ENCODE measurements around the gene PILRB. TPM values are rescaled to one million over a fixed set of nuclear protein-coding genes. Genes with fewer than 3 reads are reported as not detected.
A peak's percentile ranks its signal among the peaks of the same experiment; 100 is the strongest.
"Not testable (repeated sequence)": the region's sequence is repeated elsewhere in the genome, so short reads cannot be mapped to it uniquely, and the experiment has no call there.

Gene PILRB
- total RNA-seq, 1 donor from 2014 or later = 8.8 TPM

DNA sequence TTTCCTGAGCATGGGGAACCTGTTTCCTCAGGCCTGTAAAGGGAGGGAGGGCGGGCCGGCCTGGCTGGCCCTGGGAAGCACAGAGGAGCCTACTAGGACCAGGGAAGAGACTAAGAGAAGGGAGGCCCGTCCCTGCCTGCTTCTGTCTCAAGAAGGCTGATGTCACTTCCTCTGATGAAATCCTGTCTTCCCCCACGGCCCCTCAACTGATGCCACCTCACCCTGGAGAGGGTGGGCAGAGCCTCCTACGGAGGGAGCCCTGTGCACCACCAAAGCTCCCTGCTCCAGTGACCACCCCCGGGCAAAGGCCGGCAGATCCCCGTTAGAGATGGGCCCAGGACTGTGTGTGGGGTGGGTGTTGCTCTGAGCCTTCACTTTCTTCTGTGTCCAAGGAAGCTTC, 14.3 kb downstream of the PILRB start:
- intact Hi-C loops (cut with DNase I) = no loop called here
- DNase-seq (no peak), ATAC-seq (ENCODE audit: poor library complexity) (peak; percentile 34)

DNA sequence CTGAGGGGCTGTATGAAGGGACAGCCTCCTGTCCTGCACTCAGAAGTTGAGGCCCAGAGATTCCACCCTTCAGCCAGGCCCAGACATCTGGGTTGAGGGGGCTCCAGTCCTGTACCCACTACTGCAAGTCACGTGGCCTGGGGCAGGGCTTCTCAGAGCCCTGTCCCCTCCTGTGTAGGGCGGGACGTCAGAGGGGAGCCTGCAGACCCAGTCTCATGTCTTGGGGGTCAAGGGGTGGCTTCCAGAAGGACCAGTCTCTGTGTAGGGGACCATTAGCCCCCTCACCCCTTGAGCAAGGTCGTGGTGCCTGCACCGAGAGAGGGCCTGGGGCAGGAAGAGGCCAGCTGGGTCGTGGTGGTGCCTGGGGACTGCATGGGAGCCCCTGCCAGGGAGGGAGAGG, 14.8 kb downstream of the PILRB start:
- no peak for ATAC-seq (ENCODE audit: poor library complexity)
- DNase-seq = no peak
- intact Hi-C loops (cut with DNase I) = no loop called here

DNA sequence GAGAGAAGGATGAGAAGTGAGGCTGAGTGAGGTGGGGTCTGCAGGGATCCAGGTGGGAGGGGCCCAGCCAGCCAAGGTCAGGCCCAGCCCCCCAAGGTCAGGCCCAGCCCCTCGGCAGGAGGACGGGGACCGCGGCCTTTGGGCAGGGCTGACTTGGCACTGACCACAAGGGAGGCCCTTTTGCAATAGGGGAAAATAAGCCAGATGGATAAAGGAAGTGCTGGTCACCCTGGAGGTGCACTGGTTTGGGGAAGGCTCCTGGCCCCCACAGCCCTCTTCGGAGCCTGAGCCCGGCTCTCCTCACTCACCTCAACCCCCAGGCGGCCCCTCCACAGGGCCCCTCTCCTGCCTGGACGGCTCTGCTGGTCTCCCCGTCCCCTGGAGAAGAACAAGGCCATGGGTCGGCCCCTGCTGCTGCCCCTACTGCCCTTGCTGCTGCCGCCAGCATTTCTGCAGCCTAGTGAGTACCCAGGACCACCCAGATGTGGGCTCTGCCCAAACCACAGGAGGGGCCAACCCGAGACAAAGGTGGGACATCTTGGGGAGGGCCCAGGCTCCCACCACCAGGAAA, 15.4 kb downstream of the PILRB start, which contains the start of gene PILRA:
PILRA (plus strand) TSS at position 227 of the 571 bp plus-strand sequence; CDS start at position 397, 170 bp downstream.
- peak; percentile 64 for DNase-seq
- peak; percentile 67 for ATAC-seq (ENCODE audit: poor library complexity)
- intact Hi-C loops (cut with DNase I) = no loop called here

DNA sequence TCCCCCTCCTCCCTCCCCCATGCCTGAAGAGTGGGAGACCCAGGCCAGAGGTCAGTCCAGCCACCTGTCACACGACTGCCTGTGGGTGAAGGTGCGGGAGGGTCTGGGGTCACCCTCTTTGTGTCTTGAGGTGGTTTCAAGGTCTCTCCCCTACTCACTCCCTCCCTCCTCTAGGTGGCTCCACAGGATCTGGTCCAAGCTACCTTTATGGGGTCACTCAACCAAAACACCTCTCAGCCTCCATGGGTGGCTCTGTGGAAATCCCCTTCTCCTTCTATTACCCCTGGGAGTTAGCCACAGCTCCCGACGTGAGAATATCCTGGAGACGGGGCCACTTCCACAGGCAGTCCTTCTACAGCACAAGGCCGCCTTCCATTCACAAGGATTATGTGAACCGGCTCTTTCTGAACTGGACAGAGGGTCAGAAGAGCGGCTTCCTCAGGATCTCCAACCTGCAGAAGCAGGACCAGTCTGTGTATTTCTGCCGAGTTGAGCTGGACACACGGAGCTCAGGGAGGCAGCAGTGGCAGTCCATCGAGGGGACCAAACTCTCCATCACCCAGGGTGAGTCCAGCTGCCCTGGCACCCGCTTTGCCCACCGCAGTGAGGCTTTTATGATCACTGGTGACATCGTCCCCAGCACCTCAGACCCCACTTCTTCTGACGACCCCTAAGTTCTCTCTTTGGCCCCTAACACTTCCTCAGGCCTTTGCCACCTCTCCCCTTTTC, 16.1 kb downstream of the PILRB start:
- intact Hi-C loops (cut with DNase I); DNase-seq; ATAC-seq (ENCODE audit: poor library complexity): not testable (repeated sequence)

DNA sequence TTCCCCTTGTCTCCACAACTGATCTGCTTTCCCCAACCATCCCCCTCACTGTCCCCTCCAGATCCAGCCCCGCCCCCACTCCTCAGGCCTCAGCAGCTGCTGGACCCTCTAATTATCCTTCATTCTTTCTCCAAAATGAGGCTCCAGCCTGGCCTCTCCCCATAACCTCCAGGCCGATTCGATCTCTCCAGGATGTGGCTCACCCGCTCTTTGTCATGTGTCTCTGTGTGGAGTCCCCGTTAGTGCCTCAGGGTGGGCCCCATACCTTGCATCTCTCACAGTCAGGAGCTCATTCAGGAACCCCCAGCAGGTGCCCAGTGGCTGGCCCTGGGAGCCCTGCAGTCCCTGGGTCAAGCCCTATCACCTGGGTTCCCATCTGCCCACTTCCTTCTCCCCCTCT, 16.7 kb downstream of the PILRB start:
- DNase-seq = no peak
- no peak for ATAC-seq (ENCODE audit: poor library complexity)
- intact Hi-C loops (cut with DNase I) = no loop called here

DNA sequence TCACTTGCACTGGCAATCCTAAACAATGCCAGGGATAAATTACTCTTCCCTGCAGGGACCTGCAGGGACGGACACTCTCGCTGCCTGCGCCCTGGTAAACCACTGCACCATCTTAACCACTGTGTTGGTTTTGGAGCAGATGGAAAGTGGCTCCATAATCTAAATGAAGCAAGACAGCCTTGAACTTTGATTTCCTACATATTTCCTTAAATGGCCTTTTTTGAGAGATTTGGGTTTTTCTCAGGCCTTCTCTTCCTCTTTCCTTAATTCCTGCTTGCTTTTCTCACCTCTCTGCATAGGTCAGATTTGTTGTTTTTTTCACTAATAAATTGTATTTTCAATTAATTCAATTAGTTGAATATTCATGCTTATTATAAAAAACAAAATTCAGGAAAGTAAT, 18.1 kb downstream of the PILRB start:
- DNase-seq (no peak), ATAC-seq (ENCODE audit: poor library complexity) (no peak)
- intact Hi-C loops (cut with DNase I) = no loop called here

DNA sequence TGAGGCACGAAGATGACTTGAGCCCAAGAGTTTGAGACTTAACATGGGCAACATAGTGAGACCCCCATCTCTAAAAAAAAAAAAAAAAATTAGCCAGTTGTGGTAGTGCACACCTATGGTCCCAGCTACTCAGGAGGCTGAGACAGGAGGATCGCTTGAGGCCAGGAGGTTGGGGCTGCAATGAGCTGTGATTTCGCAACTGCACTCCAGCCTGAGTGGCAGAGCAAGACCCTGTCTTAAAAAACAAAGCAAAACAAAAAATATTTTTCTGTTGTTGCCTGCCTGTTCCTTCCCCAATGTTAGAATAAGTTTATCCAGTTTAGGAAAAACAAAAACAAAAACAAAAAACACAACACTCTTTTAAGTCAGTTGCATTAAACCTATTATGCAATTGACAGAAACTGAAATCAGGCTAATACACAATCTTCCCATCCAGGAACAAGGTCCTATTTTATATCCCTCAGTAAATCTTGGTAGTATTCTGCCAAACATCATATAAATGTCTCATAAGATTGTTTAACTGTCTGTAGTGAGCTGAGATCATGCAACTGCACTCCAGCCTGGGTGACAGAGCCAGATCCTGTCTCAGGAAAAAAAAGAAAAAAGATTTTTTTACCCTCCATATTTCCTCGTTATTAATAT, 20.3 kb downstream of the PILRB start:
- intact Hi-C loops (cut with DNase I) = no loop called here
- ATAC-seq (ENCODE audit: poor library complexity) = no peak
- DNase-seq = no peak

DNA sequence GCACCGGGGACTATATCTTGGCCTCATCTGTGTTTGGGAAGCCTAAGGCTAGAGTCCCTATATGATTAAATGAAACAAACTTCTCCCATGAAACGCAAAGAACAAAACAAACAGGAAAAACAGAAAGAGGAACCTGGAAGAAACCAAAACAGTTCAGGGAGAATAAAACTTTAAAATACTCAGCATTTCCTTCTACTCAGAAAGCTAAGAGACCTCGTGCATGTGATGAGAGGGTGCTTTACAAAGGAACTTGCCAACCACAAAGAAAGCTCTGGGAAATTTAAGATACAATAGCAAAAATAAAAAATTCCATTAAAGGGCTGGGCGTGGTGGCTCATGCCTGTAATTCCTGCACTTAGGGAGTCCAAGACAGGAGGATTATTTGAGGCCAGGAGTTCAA, 22.3 kb downstream of the PILRB start:
- ATAC-seq (ENCODE audit: poor library complexity) (peak; percentile 40), DNase-seq (no peak)
- intact Hi-C loops (cut with DNase I) = no loop called here

DNA sequence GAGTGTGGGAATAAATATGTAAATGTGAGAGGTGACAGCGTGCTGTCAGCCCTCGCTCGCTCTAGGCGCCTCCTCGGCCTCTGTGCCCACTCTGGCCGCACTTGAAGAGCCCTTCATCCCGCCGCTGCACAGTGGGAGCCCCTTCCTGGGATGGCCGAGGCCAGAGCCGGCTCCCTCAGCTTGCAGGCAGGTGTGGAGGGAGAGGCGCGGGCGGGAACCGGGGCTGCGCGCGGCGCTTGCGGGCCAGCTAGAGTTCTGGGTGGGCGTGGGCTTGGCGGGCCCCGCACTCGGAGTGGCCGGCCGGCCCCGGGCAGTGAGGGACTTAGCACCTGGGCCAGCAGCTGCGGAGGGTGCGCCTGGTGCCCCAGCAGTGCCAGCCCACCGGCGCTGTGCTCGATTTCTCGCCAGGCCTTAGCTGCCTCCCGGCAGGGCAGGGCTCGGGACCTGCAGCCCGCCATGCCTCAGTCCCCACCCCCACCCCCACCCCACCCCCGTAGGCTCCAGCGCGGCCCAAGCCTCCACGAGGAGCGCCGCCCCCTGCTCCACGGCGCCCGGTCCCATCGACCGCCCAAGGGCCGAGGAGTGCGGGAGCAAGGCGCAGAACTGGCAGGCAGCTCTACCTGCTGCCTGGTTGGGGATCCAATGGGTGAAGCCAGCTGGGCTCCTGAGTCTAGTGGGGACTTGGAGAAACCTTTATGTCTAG, 23.8 kb downstream of the PILRB start:
- DNase-seq; intact Hi-C loops (cut with DNase I); ATAC-seq (ENCODE audit: poor library complexity): not testable (repeated sequence)

DNA sequence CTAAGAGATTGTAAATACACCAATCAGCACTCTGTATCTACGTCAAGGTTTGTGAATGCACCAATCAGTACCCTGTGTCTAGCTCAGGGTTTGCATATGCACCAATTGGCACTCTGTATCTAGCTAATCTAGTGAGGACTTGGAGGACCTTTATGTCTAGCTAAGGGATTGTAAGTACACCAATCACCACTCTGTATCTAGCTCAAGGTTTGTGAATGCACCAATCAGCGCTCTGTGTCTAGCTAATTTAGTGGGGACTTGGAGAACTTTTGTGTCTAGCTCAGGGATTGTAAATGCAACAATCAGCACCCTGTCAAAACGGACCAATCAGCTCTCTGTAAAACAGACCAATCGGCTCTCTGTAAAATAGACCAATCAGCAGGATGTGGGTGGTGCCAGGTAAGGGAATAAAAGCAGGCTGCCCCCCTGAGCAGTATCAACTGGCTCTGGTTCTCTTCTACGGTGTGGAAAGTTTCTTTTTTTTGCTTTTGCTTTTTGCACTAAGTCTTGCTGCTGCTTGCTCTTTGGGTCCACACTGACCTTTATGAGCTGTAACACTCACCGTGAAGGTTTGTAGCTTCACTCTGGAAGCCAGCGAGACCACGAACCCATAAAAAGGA, 24.4 kb downstream of the PILRB start:
- ATAC-seq (ENCODE audit: poor library complexity); DNase-seq; intact Hi-C loops (cut with DNase I): not testable (repeated sequence)

DNA sequence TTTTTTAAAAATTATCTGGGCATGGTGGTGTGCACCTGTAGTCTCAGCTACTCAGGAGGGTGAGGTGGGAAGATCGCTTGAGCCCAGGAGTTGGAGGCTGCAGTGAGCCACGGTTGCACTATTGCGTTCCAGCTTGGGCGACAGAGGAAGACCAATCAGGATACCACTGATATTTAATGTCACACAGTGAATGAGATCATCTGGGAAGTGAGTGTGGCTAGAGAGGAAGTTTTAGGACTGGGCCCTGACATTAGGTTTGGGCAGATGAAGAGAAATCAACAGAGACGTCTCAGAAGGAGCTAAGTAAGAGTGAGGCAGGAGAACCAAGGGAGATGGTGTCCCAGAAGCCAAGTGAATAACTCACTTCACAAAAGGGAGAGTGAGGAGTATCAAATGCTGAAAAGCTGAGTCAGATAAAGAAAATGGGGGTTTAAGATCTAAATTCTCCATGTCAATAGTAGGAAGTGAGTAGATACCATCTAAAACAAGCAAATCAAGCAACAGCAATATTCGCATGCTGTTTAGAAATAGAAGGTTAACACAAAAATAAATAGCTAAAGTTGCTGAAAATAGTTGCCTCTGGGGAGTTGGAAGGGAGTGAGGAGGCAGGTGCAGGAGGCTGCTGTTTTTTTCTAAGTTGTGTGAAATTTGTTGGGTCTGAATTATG, 26.8 kb downstream of the PILRB start:
- intact Hi-C loops (cut with DNase I) = no loop called here
- ATAC-seq (ENCODE audit: poor library complexity) (peak; percentile 42), DNase-seq (no peak)

DNA sequence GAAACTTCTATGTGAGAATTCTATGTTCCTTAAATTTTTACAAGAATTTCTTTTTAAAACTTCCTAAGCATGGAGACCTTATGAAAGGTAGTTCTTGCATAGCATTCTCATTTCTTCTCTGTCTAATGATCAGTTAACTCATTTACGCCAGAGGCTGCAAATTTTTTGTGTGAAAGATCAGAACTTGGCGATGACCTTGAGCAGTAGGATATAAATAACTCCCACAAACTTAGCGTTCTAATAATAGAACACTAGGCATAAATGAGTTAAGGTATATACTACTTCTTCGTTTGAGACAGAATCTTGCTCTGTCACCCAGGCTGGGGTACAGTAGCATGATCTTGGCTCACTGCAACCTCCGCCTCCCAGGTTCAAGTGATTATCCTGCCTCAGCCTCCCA, 29.0 kb downstream of the PILRB start:
- DNase-seq (no peak), ATAC-seq (ENCODE audit: poor library complexity) (no peak)
- intact Hi-C loops (cut with DNase I) = no loop called here

DNA sequence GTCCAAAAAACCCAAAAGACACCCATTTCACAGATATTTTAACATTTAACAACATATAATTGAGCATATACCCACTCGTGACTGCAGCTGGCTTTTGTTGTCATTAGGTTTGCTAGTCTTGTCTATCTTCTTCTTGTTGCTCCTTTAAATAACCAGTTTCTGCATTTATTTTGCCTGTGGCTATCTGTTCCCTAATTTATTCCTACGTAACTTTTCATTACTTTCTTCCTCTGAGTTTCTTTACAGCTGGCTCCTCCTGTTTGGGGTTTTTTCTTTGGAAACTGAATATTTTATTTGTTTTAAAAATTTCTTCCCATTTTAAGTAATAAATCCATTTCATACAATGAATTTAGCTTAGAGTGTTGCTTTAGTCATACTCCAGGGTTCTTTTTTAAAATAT, 29.8 kb downstream of the PILRB start:
- no peak for ATAC-seq (ENCODE audit: poor library complexity)
- intact Hi-C loops (cut with DNase I) = no loop called here
- DNase-seq = no peak

DNA sequence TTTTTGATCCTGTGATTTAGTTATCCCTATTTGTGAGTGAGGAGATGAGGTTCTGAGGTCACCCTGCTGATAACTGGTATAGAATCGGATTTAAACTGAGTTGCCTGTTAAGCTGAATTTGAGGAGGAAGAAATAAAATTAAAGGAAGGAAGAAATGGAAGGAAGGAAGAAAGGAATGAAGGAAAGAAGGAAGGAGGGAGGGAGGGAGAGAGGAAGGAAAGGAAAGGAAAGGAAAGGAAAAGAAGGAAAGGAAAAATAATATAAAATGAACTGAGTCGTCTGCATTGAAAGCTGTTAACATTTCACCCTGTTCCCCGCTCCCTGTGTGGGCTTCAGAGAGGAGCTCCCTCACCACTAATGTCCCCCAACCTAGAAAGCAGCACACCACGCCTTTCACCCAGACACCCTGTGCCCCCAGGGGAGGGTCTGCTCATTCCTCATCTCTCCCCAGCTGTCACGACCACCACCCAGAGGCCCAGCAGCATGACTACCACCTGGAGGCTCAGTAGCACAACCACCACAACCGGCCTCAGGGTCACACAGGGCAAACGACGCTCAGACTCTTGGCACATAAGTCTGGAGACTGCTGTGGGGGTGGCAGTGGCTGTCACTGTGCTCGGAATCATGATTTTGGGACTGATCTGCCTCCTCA, 31.6 kb downstream of the PILRB start:
- peak; percentile 30 for ATAC-seq (ENCODE audit: poor library complexity)
- intact Hi-C loops (cut with DNase I) = no loop called here
- DNase-seq = no peak

DNA sequence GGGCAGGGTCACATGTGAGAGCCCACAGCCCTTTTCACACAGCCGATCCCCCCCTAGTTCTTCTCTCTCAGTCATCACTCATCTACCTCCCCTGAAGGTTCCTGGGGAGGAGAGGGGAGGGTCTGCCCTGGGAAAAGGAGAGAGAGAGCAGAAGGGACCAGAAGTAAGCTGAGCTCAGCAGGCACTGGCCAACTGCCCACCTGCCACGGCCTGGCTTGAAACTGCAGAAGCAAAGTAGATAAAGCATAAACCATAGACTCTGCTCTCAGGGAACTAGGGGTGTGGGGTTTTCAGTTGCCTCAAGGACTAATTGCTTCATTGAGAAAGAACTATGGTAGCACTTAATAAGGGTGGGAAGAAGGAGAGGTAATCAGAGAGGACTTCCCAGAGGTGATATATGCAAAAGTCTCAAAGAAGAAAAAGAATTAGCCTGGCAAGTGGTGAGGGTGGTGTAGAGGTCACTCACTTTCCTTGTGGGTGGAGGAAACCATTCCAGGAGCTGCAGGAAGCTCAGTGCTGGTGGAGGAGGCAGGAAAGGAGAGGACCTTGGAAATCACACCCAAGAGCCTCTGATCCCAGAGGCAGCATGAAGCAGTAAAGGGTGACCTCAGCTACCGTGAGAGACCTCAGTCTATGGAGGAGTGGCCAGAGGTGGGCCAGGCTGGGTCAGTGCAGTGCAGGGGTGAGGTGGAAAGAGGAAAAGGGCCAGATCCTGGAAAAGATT, 32.5 kb downstream of the PILRB start:
- DNase-seq (no peak), ATAC-seq (ENCODE audit: poor library complexity) (peak; percentile 62)
- intact Hi-C loops (cut with DNase I) = no loop called here

DNA sequence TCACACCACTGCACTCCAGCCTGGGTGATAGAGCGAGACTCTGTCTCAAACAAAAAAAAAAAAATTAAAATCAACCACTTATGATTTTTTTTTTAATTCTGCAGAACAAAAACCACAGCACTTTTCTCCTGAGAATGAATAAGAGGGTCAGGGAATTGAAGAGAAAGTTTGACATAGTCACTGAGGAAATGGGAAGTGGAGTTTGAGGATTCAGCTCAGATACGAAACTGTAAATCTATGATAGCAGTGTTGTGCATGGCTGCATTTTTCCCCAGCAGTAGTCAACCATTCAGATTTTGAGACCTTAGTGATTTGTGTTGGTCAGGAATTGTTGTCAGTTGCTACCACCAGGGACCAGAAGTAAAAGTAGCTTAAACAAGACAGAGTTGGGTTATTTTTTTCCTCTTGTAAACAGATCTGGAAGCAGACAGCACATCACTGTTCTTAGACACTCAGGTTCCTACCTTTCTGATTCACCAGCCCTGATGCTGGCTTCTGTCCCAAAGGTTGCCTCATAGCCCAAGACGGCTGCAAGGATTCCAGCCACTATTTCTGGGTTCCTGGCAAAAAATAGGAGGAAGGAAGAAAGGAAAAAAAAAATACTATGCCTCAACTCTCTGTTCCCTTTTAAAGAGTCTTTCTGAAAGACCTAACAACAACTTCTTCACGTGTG, 35.5 kb downstream of the PILRB start:
- intact Hi-C loops (cut with DNase I) = no loop called here
- ATAC-seq (ENCODE audit: poor library complexity) = no peak

DNA sequence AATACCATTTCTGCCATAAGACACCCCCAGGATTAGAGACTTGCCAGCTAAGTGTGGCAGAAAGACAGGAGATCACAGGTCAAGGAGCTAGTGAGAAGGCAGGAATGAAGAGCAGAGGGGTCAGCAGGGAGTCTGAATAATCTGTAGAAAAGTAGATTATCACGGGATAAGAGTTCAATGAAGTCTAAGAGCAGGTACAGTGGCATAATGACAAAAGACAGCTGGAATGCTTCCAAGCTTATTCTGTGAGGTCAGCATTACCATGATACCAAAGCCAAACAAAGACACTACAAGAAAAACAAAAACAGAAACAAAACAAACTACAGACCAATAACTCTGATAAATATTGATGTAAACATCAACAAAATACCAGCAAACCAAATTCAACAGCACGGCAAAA, 36.2 kb downstream of the PILRB start:
- ATAC-seq (ENCODE audit: poor library complexity) (no peak), DNase-seq (no peak)
- intact Hi-C loops (cut with DNase I) = no loop called here

More for the DNA sequence above, 35.5 kb downstream of the PILRB start:
- DNase-seq = no peak
